Transverse colon (tissue), 3 donors: ENCODE results near the gene SYTL5.

Experiments used
- CTCF ChIP-seq, 5 experiments: fragments of 200-600 bp in 3 of 5; fragments of 450-650 bp in 2 of 5; sonication (generic) in 3 of 5; IDR thresholded peaks; 1 replicate in 2 of 5; 2 replicates in 3 of 5; pipeline ENCODE4 v1.5.1; 2016 to 2017; ENCODE audit warnings: antibody characterized with exemption in 5 of 5, inconsistent platforms in 3 of 5, mild to moderate bottlenecking in 2 of 5, moderate library complexity in 1 of 5
- POLR2A ChIP-seq: fragments of 450-650 bp; IDR thresholded peaks from one replicate; pipeline ENCODE4 v1.6.1; 2016; ENCODE audit warnings: antibody characterized with exemption, mild to moderate bottlenecking, moderate library complexity

DNA sequence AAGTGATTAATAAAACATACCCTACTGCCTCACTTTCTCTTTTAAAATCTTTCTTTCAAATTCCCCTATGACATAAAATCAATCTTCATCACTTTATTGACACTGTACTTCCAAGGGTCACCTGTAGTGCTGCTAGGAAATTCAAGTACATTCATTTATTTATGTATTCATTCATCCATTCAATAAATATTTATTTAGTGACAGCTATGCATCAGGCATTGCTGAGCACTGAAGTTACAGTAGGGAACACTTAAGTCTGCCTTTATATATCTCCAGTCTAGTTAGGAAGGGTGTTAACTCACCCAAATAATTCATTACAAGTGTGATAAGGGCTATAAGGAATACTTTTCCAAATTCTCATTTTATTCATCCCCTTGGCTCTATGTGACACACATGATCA is 2.3 kb downstream of the SYTL5 start:
- no peak for TF ChIP-seq POLR2A
- TF ChIP-seq CTCF (IDR thresholded peaks at IDR 0.05) = peak in 1 of 5 experiments; percentile 9
